ENCODE measurements around the gene AGAP3. TPM values are rescaled to one million over a fixed set of nuclear protein-coding genes. Genes with fewer than 3 reads are reported as not detected.

The AGAP3 gene
- total and polyA plus RNA-seq, 4 donors = 3.9 to 27.0 (median 17.6) TPM

DNA sequence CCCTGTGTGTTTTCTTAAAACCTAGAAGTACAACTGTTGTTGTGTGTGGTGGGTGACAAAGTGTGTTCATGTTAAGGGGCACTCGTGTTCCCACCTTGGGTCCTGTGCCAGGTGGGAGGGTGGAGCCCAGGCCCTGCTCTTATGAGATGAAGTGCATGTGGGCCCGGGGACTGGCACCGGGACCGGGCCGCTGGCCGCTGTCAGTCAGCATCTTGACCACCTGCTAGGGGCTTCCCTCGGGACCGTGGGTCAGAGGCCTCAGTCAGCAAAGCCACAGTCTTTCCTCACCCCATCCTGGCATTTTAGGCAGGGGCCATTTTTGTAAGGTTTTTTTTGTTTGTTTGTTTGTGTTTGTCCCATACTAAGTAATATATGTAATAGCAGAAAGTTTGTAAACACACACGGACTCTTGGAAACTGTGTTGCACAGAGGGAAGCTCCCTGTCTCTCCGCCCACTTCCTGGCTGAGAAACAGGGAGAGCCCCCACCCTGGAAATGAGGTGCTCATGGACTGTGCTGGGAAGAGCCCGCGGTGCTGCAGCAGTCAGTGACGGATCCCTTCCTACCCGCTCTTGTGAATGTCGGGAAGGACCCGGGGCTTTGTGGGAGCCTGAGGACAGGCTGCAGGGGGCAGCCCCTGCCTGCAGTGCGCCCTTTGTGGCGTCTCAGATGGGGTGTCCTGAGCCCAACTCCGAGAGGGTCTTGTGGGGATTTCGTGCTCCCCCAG, 13.4 kb downstream of the AGAP3 start:
- H3K9me3 ChIP-seq (ENCODE audit: control insufficient read depth in 4 of 4, low read length in 3 of 4) = no peaks in the 10 kb centered on the region
- H3K27me3 ChIP-seq (ENCODE audit: control insufficient read depth in 4 of 4, insufficient read depth in 4 of 4, low read length in 3 of 4) = no peaks in the 10 kb centered on the region
- 81% methylated on average over 20 of the region's 20 CpGs for WGBS
- H3K4me3 ChIP-seq (ENCODE audit: low read depth in 1 of 3, low read length in 3 of 3) = no peak overlapping the region
- no peaks in the 10 kb centered on the region for H3K4me1 ChIP-seq (ENCODE audit: control insufficient read depth in 4 of 4, insufficient read depth in 4 of 4, low read length in 3 of 4)
- no peak for TF ChIP-seq HNF4G (IDR thresholded peaks at IDR 0.05)
- TF ChIP-seq, protein P1, sequence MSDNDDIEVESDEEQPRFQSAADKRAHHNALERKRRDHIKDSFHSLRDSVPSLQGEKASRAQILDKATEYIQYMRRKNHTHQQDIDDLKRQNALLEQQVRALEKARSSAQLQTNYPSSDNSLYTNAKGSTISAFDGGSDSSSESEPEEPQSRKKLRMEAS (IDR thresholded peaks at IDR 0.05) = no peak
- TF ChIP-seq YY1 (IDR thresholded peaks at IDR 0.05) = no peak
- TF ChIP-seq FOXA2 (IDR thresholded peaks at IDR 0.05) = no peak
- TF ChIP-seq, protein P2, sequence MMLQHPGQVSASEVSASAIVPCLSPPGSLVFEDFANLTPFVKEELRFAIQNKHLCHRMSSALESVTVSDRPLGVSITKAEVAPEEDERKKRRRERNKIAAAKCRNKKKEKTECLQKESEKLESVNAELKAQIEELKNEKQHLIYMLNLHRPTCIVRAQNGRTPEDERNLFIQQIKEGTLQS (IDR thresholded peaks at IDR 0.05) = no peak
- TF ChIP-seq EGR1 (IDR thresholded peaks at IDR 0.05; ENCODE audit: low read depth in 2 of 2) = no peak
- no peak for TF ChIP-seq RXRA (IDR thresholded peaks at IDR 0.05)
- TF ChIP-seq, protein P3, sequence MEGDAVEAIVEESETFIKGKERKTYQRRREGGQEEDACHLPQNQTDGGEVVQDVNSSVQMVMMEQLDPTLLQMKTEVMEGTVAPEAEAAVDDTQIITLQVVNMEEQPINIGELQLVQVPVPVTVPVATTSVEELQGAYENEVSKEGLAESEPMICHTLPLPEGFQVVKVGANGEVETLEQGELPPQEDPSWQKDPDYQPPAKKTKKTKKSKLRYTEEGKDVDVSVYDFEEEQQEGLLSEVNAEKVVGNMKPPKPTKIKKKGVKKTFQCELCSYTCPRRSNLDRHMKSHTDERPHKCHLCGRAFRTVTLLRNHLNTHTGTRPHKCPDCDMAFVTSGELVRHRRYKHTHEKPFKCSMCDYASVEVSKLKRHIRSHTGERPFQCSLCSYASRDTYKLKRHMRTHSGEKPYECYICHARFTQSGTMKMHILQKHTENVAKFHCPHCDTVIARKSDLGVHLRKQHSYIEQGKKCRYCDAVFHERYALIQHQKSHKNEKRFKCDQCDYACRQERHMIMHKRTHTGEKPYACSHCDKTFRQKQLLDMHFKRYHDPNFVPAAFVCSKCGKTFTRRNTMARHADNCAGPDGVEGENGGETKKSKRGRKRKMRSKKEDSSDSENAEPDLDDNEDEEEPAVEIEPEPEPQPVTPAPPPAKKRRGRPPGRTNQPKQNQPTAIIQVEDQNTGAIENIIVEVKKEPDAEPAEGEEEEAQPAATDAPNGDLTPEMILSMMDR (IDR thresholded peaks at IDR 0.05; ENCODE audit: low read depth, low read length, missing input control) = no peak
- no peak for TF ChIP-seq RAD21 (IDR thresholded peaks at IDR 0.05)
- TF ChIP-seq, protein P4, sequence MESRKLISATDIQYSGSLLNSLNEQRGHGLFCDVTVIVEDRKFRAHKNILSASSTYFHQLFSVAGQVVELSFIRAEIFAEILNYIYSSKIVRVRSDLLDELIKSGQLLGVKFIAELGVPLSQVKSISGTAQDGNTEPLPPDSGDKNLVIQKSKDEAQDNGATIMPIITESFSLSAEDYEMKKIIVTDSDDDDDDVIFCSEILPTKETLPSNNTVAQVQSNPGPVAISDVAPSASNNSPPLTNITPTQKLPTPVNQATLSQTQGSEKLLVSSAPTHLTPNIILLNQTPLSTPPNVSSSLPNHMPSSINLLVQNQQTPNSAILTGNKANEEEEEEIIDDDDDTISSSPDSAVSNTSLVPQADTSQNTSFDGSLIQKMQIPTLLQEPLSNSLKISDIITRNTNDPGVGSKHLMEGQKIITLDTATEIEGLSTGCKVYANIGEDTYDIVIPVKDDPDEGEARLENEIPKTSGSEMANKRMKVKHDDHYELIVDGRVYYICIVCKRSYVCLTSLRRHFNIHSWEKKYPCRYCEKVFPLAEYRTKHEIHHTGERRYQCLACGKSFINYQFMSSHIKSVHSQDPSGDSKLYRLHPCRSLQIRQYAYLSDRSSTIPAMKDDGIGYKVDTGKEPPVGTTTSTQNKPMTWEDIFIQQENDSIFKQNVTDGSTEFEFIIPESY (IDR thresholded peaks at IDR 0.05) = no peak
- TF ChIP-seq TAF1 (conservative IDR thresholded peaks at IDR 0.05) = no peak
- TF ChIP-seq GABPA (IDR thresholded peaks at IDR 0.05 in 1 of 2, conservative IDR thresholded peaks at IDR 0.05 in 1 of 2) = no peak
- TF ChIP-seq SP1 (IDR thresholded peaks at IDR 0.05) = no peak
- TF ChIP-seq NR2F2 (IDR thresholded peaks at IDR 0.05) = no peak
- TF ChIP-seq, protein P5, sequence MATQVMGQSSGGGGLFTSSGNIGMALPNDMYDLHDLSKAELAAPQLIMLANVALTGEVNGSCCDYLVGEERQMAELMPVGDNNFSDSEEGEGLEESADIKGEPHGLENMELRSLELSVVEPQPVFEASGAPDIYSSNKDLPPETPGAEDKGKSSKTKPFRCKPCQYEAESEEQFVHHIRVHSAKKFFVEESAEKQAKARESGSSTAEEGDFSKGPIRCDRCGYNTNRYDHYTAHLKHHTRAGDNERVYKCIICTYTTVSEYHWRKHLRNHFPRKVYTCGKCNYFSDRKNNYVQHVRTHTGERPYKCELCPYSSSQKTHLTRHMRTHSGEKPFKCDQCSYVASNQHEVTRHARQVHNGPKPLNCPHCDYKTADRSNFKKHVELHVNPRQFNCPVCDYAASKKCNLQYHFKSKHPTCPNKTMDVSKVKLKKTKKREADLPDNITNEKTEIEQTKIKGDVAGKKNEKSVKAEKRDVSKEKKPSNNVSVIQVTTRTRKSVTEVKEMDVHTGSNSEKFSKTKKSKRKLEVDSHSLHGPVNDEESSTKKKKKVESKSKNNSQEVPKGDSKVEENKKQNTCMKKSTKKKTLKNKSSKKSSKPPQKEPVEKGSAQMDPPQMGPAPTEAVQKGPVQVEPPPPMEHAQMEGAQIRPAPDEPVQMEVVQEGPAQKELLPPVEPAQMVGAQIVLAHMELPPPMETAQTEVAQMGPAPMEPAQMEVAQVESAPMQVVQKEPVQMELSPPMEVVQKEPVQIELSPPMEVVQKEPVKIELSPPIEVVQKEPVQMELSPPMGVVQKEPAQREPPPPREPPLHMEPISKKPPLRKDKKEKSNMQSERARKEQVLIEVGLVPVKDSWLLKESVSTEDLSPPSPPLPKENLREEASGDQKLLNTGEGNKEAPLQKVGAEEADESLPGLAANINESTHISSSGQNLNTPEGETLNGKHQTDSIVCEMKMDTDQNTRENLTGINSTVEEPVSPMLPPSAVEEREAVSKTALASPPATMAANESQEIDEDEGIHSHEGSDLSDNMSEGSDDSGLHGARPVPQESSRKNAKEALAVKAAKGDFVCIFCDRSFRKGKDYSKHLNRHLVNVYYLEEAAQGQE (IDR thresholded peaks at IDR 0.05) = no peak
- no peak for TF ChIP-seq HNF4A (conservative IDR thresholded peaks at IDR 0.05)
- no peak for TF ChIP-seq FOXA1 (IDR thresholded peaks at IDR 0.05)
- DNase-seq (ENCODE audit: low spot score) = no peak
- peaks cover 0 to 4% (median under 1%) of the 10 kb centered on the region in 4 donors for H3K36me3 ChIP-seq (ENCODE audit: control insufficient read depth in 4 of 4, insufficient read depth in 3 of 4, low read depth in 1 of 4, low read length in 3 of 4)
- H3K27ac ChIP-seq (ENCODE audit: low read depth in 1 of 2, low read length in 2 of 2) = no peak overlapping the region
- no peak overlapping the region for H3K9ac ChIP-seq (ENCODE audit: low read depth in 1 of 2, low read length in 2 of 2)
